Stimulated activated CD8-positive, alpha-beta memory T cell treated with anti-CD3 and anti-CD28 coated beads, Interleukin-7, amount 100 ng/mL, for 48 hours (primary cell): ENCODE measurements around the gene ARF3.
A peak's percentile ranks its signal among the peaks of the same experiment; 100 is the strongest.

Experiments
- DNase-seq, 2 donors: peaks; one replicate each; pipeline ENCODE4 v3.0.0-alpha.2; 2020; ENCODE audit warnings: low read depth in 1 of 2; ENCODE audit errors: extremely low read depth in 1 of 2

ARF3 gene

DNA sequence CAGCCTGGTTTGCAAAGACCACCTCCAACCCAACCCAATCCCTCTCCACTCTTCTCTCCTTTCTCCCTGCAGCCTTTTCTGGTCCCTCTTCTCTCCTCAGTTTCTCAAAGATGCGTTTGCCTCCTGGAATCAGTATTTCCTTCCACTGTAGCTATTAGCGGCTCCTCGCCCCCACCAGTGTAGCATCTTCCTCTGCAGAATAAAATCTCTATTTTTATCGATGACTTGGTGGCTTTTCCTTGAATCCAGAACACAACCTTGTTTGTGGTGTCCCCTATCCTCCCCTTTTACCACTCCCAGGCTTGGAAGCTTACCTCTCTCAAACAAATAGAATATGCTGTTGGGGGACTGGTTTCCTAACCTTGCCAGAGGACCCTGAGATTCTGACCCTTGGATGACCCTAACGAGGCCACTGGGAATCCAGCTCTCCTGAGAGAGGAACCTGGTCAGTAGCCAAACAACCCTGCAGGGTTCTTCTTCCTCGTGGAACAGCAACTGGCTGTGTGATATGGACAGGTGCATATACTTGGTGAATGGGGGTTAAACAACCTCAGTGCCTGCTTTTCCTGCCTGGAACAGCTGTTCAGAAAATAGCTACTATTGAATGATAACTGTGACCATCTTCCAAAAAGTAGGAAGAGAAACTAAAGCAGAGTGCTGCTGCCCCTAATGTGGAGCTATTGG lies 25.3 kb upstream of the ARF3 start:
- no peak for DNase-seq

GRCh38 chr12:48981757-48982157 lies 24.5 kb upstream of the ARF3 start:
- no peak for DNase-seq

GRCh38 chr12:48980953-48981756 lies 23.9 kb upstream of the ARF3 start:
- DNase-seq, result no peak

DNA sequence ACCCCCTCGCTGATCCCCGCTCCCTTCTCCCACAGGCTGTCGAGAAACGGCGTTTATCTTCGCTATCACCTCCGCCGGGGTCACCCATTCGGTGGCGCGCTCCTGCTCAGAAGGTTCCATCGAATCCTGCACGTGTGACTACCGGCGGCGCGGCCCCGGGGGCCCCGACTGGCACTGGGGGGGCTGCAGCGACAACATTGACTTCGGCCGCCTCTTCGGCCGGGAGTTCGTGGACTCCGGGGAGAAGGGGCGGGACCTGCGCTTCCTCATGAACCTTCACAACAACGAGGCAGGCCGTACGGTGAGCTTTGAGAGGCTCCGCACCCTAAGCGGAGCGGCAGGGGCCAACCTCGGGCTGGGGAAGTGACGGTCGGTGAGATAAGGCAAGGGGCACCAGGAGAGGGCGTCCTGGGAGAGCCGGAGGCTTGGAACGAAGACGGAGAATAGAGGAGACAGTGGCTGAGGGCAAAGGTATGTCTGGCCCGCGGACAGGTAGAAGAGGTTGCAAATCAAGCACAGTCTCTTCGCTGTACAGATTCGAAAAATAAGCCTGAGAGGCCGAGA lies 23.2 kb upstream of the ARF3 start:
- no peak for DNase-seq

- DNase-seq, result no peak
Measured at GRCh38 chr12:48979602-48980388, 22.5 kb upstream of the ARF3 start.

DNA sequence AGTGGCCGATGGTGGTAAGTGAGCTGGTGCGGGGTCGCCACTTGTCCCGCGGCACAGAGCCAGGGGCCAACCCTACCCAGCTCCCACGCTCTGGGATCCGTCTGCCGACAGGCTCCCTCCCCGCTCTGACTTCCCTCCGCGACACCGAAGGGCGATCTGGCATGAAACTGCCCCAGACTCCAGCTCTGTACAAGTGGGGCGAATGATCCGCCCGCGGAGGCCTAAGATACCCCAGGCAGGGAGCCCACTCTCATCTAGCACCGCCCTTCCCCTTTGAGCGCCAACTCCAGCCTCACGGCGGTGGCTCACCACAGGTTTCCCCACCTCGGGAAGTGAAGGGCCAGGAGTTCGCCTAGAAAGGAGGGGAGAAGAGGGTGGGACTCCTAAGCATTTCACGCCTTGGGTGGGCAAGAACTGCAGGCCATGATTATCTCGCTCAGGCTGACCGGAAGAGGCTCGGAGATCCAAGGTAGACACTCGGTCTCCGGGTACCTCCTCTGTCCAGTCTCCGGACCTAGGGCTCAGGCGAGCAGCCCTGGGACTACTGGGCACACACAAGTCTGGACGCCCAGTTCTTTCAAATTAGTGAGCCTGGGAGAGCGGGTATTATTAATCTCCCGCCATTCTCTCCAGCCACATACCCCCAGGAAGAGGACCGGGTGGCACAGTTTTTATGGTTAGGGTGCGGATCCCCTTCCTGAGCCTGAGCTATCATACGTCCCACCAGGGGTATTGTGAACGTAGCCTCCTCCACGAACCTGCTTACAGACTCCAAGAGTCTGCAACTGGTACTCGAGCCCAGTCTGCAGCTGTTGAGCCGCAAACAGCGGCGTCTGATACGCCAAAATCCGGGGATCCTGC lies 21.7 kb upstream of the ARF3 start:
- no peak for DNase-seq

GRCh38 chr12:48978291-48978740 lies 21.0 kb upstream of the ARF3 start, which contains the start of gene WNT1:
Gene WNT1, plus strand, starts transcription at chr12:48978322. Its CDS starts 329 bp downstream, at chr12:48978651.
- no peak for DNase-seq

GRCh38 chr12:48977290-48978281 lies 20.3 kb upstream of the ARF3 start:
- peak; percentile 68 to 72 for DNase-seq

GRCh38 chr12:48973941-48974673 lies 16.8 kb upstream of the ARF3 start:
- no peak for DNase-seq

DNA sequence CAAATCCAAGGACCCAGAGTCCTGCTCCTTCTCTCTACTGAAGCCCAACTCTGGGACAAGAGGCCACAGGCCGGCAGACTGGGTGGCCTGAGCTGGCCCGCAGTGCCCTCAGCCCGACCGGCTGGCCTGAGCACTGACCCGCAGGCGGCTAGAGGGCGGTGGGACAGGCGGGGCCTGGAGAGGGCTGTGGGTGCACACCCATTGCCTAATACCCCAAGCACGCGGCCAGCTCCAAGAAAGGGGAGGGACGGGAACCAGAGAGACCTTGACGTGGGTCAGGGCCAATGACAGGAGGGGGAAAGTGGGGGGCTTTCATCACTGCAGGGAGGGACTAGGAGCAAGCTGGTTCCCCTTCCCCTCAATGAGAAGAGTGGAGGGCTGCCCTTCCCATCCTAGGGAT lies 16.2 kb upstream of the ARF3 start:
- no peak for DNase-seq

GRCh38 chr12:48972952-48973483 lies 15.7 kb upstream of the ARF3 start:
- no peak for DNase-seq

GRCh38 chr12:48972213-48972951 lies 15.1 kb upstream of the ARF3 start:
- peak; percentile 62 to 68 for DNase-seq

GRCh38 chr12:48970702-48971334 lies 13.5 kb upstream of the ARF3 start:
- DNase-seq, result no peak

- DNase-seq, result no peak
Measured at GRCh38 chr12:48969833-48970701, 12.8 kb upstream of the ARF3 start.

DNA sequence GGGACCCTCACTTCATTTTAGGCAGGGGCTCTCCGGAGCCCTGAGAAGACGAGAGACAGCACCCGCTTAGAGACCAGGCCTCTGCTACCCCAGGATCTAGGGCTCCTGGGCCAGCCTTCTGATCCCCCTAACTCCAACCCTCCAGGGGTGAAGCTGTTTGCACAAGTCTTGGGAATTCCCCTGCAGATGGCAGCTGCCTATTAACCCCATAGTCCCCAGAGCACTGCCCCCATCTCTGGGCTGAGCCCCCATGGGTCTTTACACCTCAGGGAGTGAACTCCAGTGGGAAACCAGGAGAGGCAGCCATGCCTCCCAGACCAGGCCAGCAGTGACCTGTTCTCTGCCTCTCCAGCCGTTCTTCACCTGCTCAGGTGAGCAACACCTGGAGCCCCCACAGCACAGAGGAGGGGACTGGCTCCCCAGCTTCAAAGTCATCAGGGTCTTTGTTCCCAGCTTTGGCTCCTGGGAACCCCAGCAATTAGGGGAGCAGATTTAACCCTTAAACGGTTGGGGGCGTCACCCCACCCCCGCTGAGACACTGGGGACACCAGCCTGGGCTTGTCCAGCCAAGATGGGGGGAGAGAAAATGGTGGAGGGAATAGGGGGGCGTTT lies 12.0 kb upstream of the ARF3 start:
- no peak for DNase-seq
